ENCODE results near the gene CAPRIN1.
"Not testable (repeated sequence)": the region's sequence is repeated elsewhere in the genome, so short reads cannot be mapped to it uniquely, and the experiment has no call there.

Gene CAPRIN1

DNA sequence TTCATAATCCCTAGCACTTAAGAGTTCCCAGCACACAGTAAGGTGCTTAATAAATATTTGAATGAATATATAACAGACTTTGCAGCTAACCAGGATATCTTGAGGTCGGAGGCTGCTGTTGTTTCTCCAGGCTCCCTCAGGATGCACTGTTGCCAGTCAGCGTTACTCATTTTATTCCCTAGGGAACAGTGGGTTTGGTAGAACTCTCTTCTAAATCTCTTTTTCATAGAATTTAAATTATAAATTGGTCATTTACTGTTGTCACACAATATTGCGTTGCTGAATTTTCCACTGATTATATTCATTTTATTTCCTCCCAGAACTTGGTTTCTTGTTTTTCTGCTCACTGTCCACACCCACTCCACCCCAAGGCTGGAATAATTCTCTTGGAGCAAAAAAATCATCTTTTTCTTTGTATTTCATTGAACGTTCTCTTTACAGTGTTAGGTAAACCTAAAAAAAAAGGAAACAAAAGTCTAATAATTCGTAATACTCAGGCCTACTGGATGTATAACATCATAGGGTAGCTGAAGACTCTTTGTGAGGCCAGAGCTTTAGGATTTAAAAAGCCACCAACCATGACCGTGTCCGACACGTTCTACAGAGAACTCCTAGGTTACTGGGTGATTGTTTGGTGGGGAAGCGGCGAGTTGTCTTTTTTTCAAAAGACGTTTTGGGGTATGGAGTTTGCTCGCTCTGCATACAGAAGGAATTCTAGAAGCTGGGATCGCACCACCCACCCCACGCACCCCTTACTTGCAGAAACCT is 766 bp upstream of the CAPRIN1 start:
- DNase-seq (ENCODE audit: low read depth in 3 of 3) = no peak

DNA sequence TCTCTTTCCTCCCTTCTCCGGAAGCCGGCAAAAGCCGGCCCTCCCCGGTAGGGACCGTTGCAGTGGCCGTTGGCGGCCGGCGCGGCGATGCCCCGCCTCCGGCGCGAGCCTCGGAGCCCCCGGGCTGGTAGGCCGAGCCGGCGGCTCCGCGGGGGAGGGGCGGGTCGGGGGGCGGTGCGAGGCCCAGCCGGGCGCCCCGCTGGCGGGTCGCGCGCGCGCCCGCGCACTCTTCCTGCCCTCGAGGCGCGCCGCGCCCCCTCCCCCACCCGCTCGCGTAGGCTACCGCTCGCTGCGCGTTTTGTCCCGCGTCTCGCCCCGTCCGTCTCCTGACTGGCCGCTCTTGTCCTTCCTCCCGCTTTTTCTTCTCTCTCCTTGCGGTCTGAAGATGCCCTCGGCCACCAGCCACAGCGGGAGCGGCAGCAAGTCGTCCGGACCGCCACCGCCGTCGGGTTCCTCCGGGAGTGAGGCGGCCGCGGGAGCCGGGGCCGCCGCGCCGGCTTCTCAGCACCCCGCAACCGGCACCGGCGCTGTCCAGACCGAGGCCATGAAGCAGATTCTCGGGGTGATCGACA is 591 bp downstream of the CAPRIN1 start:
- DNase-seq (ENCODE audit: low read depth in 3 of 3) = peak; percentile 83 to 91 (median 83)

DNA sequence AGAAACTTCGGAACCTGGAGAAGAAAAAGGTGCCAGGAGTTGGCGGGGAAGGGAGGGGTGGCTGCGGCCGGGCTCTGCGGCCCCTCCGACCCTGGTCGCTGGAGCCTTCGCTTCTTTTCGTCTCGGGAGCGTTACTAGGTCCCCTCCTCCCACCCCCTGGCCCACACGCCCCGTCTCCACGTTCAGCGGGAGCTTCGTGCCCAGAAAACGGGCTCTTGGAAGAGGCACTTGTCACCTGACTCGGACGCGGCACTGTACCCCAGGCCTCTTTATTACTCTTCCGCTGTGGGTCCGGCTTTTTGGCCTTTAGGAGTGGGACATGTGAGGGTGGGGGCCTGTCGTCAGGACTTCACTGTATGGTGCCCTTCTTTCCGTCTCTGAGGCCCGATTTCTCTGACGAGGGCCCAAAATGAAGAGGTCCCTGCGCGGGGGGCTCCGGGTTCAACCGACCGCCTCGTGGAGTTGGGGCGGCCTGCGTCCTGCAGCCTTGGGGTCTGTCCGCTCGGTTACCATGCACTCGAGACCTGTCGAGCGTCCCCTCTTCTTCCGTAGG is 1.2 kb downstream of the CAPRIN1 start:
- DNase-seq (ENCODE audit: low read depth in 3 of 3) = peak in 2 of 3 experiments; percentile 11 to 19

DNA sequence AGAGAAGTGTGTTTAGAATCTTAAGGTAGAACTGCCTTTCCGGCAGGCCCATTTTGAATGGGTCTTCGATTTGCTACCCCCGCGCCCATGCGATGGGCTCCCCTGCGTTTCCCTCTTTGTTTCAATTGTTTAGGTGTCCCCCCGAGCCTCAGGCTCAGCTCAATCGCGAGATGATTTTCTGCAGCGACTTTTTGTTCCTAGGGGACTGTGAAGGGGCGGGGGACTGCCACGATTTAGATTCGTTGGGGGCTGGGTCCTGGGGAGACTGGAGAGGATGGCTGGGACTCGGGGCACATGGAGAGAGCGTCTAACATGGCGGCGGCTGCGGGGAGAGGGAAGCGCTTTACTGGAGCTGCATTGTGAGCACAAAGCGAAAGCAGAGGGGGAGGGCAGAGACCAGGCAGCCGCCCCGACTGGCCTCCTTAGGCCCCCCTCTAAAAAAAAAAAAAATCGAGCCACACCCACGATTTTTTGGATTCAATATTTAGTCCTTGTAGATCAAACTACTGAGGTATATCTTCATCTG is 1.7 kb downstream of the CAPRIN1 start:
- DNase-seq (ENCODE audit: low read depth in 3 of 3) = peak; percentile 64 to 80 (median 67)

DNA sequence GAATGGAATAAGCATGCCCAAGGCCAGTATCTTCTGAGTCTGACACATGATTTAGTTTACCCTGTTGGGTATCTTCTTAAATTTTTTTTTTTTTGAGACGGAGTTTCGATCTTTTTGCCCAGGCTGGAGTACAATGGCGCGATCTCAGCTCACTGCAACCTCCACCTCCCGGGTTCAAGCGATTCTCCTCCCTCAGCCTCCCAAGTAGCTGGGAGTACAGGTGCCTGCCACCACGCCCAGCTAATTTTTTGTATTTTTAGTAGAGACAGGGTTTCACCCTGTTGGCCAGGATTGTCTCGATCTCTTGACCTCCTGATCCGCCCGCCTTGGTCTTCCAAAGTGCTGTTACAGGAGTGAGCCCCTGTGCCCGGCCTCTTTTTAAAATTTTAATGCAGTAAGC is 2.8 kb downstream of the CAPRIN1 start:
- DNase-seq (ENCODE audit: low read depth in 3 of 3) = not testable (repeated sequence)

DNA sequence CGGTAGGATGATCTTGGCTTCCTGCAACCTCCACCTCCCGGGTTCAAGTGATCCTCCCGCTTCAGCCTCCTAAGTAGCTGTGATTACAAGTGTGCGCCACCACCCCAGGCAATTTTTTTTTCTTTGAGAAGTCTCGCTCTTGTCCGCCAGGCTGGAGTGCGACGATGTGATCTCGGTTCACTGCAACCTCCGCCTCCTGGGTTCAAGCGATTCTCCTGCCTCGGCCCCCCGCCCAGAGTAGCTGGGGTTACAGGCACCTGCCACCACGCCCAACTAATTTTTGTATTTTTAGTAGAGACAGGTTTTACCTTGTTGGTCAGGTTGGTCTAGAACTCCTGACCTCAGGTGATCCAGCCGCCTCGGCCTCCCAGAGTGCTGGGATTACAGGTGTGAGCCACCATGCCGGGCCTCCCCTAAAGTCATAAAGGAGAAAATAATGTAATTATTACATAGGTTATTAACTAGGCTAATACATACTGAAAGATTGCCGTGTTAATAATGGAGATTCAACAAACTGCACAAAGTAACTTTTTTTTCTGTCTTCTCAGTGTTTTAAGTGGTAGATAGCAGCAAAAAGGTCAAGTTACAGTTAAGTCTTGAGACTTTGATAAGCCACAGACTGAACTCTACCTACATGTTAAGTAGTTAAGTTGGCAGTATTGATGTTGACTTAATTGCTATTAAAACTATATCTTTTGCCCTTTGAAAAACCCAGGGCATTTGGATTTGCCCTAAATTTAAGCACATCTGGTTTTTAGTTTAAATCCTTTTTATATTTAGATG is 3.9 kb downstream of the CAPRIN1 start:
- DNase-seq (ENCODE audit: low read depth in 3 of 3) = no peak

DNA sequence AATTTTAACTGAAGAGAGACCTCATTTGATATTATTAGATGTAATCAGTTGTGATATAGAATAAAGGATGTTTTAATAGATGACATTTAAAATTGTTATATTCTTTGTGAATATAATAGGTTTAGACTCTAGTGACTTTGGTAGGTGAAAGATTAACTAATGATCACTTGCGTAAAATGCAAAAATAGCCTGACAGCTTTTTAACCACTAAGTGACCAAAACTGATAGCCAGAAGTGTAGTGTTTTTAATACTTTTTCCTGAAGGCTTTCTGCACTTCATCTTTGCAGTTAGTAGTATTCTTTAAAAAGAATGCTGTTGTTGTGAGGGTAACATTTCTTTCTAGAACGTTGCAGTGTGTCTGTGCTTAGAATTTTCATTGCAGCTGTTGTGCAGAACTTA is 5.1 kb downstream of the CAPRIN1 start:
- no peak for DNase-seq (ENCODE audit: low read depth in 3 of 3)

DNA sequence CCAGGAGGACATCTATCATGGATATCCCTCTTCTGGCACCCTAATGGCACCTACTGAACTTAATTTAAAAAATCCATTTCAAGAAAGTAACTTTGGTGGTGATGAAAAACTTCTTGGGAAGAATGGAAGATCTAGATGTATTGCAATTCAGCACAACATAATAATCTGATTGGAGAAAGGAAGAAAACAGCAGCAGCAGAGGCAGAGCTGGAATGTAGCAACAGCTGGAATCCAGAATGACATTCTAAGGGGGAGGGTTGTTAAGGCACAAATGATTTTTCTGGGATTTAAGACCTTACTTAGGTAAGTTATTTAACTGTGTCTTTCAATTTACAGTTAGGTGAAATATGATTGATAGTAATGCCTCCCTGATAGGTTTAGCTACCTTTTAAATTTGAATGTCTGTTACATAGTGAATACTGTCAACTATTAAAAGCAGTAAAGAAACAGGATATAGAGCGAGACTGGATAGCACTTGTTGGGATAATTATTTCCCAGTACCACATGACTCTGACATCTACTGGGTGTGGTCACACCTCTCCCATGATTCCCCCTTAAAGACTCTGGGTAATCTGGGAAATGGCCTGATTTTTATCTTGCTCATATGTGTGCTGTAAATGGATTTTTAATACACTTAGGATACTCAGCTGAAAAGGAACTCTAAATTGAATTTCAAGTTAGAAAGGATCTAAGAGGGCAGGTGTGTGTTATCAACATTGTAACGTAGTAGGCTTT is 11.7 kb downstream of the CAPRIN1 start:
- no peak for DNase-seq (ENCODE audit: low read depth in 3 of 3)

DNA sequence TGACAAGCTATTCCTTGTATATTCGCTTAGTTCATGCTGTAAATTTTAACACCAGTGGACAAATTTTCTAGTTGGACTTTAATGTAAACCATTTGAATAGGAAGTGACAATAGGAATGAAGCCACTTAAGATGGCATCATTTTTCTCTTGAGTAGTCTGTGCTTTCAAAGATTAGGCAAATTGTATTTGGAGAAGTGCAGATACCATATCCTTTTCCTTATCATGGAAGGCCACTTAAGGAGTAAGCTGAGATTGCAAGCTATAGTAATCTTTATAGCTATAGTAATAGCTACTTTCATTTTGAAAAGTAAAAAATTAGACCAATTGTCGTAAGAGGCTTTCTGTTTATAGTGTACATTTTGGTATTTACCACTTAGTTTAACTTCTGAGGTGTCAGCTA is 12.8 kb downstream of the CAPRIN1 start:
- no peak for DNase-seq (ENCODE audit: low read depth in 3 of 3)

DNA sequence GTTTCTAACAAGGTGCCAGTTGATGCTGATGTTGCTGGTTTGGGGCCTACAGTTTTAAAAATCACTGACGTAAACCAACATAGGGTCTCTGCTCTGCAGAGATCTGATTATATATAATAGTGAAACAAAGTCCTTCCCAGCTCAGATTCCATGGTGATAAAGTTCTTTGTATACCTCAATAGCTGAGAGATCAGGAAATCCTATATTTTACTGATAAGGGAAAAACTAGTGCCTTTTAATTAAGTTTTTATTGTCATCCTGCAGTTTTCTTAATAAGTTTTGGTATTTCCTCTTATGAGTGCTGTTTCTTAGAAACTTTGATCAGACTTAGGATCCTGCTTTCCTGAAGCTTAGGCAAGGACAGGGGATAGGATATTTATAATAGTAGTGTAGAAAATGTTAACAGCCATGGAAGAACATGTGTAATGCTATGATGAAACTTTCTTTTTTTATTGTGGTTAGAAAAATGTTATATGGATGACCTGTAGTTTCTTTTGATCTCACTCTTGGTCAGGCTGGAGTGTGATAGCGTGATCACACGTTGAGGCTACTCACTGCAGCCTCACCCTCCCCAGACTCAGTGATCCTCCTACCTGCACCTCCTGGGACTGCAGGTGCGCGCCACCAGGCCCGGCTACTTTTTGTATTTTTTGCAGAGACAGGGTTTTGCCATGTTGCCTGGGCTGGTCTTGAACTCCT is 14.1 kb downstream of the CAPRIN1 start:
- DNase-seq (ENCODE audit: low read depth in 3 of 3) = no peak

DNA sequence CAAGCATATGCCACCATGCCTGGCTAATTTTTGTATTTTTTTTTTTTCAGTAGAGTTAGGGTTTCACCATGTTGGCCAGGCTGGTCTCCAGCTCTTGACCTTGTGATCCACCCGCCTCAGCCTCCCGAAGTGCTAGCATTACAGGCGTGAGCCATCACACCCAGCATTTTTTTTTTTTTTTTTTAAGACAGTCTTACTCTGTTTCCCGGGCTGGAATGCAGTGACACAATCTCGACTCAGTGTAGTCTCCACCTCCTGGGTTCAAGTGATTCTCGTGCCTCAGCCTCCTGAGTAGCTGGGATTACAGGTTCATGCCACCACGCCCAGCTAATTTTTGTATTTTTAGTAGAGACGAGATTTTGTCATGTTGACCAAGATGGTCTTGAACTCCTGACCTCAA is 15.2 kb downstream of the CAPRIN1 start:
- not testable (repeated sequence) for DNase-seq (ENCODE audit: low read depth in 3 of 3)

DNA sequence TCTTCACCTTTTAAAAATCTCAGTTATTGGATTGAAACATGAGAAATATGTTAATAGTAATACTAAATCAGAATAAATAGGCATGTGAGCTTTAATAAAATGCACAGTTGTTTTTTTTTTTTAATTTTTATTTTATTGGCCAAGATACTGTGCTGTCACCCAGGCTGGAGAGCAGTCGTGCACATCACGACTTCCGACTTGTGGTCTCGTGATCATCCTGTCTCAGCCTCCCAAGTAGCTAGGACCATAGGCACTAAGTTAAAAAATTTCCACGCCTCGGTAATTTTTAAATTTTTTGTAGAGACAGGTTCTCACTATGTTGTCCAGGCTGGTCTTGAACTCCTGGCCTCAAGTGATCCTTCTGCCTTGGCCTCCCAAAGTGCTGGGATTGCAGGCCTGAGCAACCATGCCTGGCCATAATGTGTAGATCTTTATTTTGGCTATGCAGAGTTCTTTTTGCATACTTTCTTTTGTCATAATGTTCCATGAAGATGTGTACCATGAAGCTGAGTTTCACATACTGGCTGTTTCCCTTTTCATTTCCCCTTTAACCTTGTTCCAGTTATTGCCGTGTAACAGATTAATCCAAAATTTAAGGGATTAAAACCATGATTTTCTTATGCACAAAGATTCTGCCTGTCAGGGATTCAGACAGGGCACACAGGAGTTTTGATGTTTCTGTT is 16.0 kb downstream of the CAPRIN1 start:
- DNase-seq (ENCODE audit: low read depth in 3 of 3) = no peak

DNA sequence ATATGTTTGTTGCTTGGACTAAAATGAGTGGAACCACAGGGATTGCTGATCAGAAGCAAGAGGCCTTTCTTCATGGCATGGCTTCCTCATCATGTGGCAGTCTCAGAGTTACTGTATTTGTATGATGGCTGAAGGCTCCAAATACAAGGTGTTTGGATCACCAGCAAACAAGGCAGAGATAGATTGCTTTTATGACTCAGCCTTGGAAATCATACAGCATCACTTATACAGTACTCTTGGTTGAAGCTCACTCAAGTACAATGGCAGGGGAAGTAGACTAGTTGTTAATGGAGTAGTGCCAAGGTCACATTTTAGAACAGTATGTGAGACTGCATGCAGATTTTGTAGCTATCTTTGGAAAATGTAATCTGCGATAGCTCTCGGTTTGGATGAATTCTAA is 16.6 kb downstream of the CAPRIN1 start:
- DNase-seq (ENCODE audit: low read depth in 3 of 3) = no peak

DNA sequence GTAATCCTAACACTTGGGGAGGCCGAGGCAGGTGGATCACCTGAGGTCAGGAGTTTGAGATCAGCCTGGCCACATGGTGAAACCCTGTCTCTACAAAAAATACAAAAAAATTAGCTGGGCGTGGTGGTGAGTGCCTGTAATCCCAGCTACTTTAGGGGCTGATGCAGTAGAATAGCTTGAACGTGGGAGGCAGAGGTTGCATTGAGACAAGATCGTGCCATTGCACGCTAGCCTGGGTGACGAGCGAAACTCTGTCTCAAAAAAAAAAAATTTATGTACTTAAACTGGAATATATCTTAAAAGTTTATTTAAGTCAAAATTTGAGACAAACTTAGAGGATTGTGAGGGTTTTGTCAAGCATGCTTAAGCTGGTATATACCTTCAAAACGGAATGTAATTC is 19.8 kb downstream of the CAPRIN1 start:
- DNase-seq (ENCODE audit: low read depth in 3 of 3) = not testable (repeated sequence)

DNA sequence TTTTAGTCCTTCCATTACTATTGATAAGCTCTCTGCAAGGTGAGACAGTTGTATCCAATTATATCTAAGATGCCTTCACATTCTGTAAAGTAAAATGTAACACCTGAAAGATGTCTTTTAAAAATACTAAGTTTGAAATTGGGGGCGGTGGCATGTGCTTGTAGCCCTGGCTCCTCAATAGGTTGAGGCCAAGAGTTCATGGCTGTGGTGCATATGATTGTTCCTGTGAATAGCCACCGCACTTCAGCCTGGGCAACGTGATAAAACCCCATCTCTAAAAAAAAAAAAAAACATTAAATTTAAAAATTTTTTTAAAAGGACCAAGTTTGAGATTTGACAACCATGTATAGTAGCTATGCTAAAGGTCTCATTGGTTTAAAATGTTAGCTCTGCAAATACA is 20.5 kb downstream of the CAPRIN1 start:
- DNase-seq (ENCODE audit: low read depth in 3 of 3) = no peak

DNA sequence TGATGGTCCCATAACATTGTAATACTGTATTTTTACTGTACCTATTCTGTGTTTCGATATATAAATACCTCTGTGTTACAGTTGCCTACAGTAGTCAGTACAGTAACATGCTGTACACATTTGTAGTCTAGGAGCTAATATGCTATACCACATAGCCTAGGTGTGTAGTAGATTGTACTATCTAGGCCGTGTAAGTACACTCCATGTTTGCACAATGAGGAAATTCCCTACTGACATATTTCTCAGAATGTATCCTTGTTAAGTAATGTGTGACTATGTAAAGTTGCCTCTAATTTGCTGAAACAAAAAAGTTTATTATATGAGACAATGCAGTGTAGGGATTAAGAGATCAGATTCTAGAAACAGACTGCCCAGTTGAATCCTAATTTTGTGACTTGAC is 21.3 kb downstream of the CAPRIN1 start:
- DNase-seq (ENCODE audit: low read depth in 3 of 3) = no peak

DNA sequence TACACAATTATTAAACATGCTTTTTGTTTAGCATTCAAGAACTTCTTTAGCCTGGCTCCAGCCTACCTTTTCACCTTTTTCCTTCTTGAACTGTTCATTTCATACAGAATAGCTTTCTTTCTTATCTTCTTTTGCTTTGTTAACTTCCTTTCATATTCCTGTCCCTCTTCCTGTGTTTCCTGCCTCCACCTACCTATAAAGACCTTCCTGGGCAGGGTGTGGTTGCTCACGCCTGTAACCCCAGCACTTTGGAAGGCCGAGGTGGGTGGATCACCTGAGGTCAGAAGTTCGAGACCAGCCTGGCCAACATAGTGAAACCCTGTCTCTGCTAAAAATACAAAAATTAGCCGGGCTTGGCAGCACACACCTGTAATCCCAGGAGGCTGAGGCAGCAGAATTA is 22.9 kb downstream of the CAPRIN1 start:
- DNase-seq (ENCODE audit: low read depth in 3 of 3) = no peak

DNA sequence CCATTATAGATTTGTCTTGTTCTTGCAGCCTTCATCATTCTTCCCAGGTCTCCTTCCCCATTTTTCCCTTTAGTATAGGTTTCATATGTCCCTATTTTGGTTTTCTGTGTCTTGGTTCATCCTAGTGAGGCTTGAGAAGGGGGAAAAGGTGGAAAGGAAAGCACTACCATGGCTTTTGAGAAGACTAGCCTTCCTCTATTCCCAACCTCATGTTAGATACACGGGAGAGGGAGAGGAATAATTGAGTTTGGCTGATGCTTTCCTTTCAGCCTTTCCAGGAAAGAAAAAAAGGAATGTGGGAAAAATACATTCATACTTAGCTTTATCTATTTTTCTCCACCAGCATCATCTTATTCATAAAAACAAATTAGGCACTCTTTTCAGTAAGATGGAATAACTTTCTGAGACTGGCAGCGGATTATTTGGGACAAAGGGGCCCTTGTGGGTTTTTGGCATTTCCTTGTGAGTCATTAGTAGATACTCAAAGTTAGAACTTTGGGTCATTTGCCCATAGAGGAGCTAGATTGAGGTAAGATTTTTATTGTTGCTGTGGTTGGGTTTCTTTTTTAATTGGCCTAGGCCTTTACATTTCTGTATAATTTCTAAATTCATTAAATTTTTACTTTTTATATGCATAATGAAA is 23.8 kb downstream of the CAPRIN1 start:
- no peak for DNase-seq (ENCODE audit: low read depth in 3 of 3)

DNA sequence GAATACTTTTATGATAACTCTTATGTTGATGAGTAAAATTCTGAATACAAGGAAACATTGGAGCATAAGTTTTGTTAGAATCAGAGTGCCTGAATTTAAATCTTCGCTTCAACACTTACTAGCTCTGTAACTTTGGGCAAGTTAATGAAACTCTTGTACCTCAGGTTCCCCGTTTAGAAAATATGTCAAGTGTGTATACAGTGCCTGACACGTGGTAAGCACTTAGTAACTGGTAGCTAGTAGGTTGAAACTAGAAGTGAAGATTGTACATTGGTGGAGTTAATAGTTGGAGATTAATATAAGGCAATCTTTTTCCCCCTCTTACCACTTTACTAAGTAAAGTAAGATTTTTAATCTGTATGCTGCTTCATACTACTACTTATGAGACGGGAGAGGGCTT is 29.1 kb downstream of the CAPRIN1 start:
- DNase-seq (ENCODE audit: low read depth in 3 of 3) = no peak

DNA sequence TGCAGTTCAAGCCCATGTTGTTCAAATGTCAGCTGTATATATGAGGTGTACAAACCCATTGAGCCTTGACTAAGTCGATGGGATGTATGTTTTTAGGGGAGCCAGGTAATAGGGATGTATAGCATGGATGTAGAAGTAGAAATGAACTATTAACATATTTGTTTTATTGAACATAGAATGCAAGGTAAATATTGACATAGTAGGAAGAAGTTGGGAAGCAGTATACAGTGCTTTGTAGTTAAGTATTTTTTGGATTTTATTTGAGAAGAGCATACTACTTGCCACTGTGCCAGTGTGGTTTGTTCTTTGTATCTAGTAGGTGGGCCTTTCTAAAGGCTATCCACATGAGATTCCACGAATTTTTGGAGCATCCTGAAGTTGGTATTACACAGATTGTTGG is 33.1 kb downstream of the CAPRIN1 start:
- no peak for DNase-seq (ENCODE audit: low read depth in 3 of 3)
